OCI-LY1 (cell line): ENCODE measurements around the gene CATSPER1.

Experiments used
- H2AFZ ChIP-seq: fragments of 200-600 bp; sonication (generic), shearing (Covaris generic); 2 replicates; pipeline ENCODE4 v1.6.0; 2014; ENCODE audit warnings: antibody characterized with exemption, mild to moderate bottlenecking, low read length
- H3F3A ChIP-seq: fragments of 200-600 bp; sonication (generic), shearing (Covaris generic); 2 replicates; pipeline ENCODE4 v1.6.0; 2014; ENCODE audit warnings: mild to moderate bottlenecking, antibody characterized with exemption, low read length, moderate library complexity; ENCODE audit not compliant: insufficient read depth
- H3K27ac ChIP-seq: fragments of 200-600 bp; sonication (generic); 2 replicates; pipeline ENCODE4 v1.5.1; 2014; ENCODE audit warnings: low read length, mixed run types, mild to moderate bottlenecking, low read depth; ENCODE audit not compliant: poor library complexity, severe bottlenecking
- H3K27me3 ChIP-seq: fragments of 200-600 bp; sonication (generic); 2 replicates; pipeline ENCODE4 v1.6.0; 2014; ENCODE audit warnings: antibody characterized with exemption, mild to moderate bottlenecking, low read length, moderate library complexity; ENCODE audit not compliant: insufficient read depth
- H3K36me3 ChIP-seq: fragments of 200-600 bp; sonication (generic); 2 replicates; pipeline ENCODE4 v1.6.1; 2014; ENCODE audit warnings: mild to moderate bottlenecking, antibody characterized with exemption, low read length, moderate library complexity, mixed read lengths; ENCODE audit not compliant: insufficient read depth
- H3K4me1 ChIP-seq: fragments of 200-600 bp; sonication (generic); 2 replicates; pipeline ENCODE4 v1.5.1; 2014; ENCODE audit warnings: mild to moderate bottlenecking, low read length, moderate library complexity; ENCODE audit not compliant: insufficient read depth, severe bottlenecking
- H3K4me2 ChIP-seq: fragments of 200-600 bp; sonication (generic), shearing (Covaris generic); 2 replicates; pipeline ENCODE4 v1.6.1; 2014; ENCODE audit warnings: low read length
- H3K4me3 ChIP-seq: fragments of 200-600 bp; sonication (generic); 2 replicates; pipeline ENCODE4 v1.5.1; 2014; ENCODE audit warnings: low read length, low read depth, mild to moderate bottlenecking, mixed read lengths; ENCODE audit not compliant: poor library complexity, severe bottlenecking
- H3K79me2 ChIP-seq: fragments of 200-600 bp; shearing (Covaris generic); 2 replicates; pipeline ENCODE4 v1.6.1; 2016; ENCODE audit warnings: mixed run types, low read length, mixed read lengths; ENCODE audit not compliant: insufficient read depth
- H3K9ac ChIP-seq: fragments of 200-600 bp; sonication (generic), shearing (Covaris generic); 2 replicates; pipeline ENCODE4 v1.6.1; 2014; ENCODE audit warnings: mild to moderate bottlenecking, low read length, mixed read lengths
- H3K9me2 ChIP-seq: fragments of 200-600 bp; sonication (generic), shearing (Covaris generic); 2 replicates; pipeline ENCODE4 v1.6.1; 2014; ENCODE audit warnings: low read depth, mild to moderate bottlenecking, low read length, mixed read lengths
- H3K9me3 ChIP-seq: fragments of 200-600 bp; shearing (Covaris generic); 2 replicates; pipeline ENCODE4 v1.6.1; 2014; ENCODE audit warnings: low read length, mixed read lengths
- H4K20me1 ChIP-seq: fragments of 200-600 bp; sonication (generic), shearing (Covaris generic); 2 replicates; pipeline ENCODE4 v1.6.0; 2016; ENCODE audit warnings: mild to moderate bottlenecking, low read length; ENCODE audit not compliant: insufficient read depth
- EZH2 ChIP-seq: fragments of 200-600 bp; sonication (generic), shearing (Covaris generic); IDR thresholded peaks from 2 replicates; pipeline ENCODE4 v1.8.0; 2017; ENCODE audit warnings: borderline replicate concordance, mixed run types, mild to moderate bottlenecking, antibody characterized with exemption, low read length, moderate library complexity, mixed read lengths
- TF ChIP-seq, protein P1 (sequence below): fragments of 200-600 bp; sonication (generic), shearing (Covaris generic); IDR thresholded peaks from 2 replicates; pipeline ENCODE4 v1.5.1; 2017; ENCODE audit warnings: mild to moderate bottlenecking, antibody characterized with exemption, low read length, moderate library complexity, mixed read lengths

CATSPER1 gene

DNA sequence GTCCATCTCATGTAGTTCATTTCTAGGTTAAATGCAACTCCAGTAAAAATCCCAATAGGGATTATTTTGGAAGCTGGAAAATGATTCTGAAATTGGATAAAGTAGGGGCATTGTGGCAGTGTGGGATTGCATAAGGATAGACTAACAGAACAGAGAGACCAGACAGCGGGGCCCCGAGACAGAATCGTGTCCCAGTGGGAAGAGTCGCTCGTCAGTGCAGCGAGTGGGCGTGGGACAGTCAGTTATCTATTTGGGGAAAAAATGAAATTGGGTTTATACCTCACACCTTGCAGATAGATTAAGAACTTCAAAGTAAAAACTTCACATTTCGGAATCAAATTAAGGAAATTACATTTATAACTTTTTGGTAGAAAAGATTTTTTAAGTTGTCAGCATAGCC, 54.2 kb downstream of the CATSPER1 start:
- Histone ChIP-seq H3K27ac (no peak overlapping the region), H4K20me1 (no peaks in the 10 kb centered on the region), H3K9me3 (no peaks in the 10 kb centered on the region), H3K9me2 (no peaks in the 10 kb centered on the region), H3F3A (no peaks in the 10 kb centered on the region), H3K4me1 (no peaks in the 10 kb centered on the region), H3K4me3 (no peak overlapping the region), H3K4me2 (no peak overlapping the region), H3K36me3 (peaks cover 61% of the 10 kb centered on the region), H3K9ac (no peak overlapping the region), H2AFZ (no peak overlapping the region), H3K79me2 (no peaks in the 10 kb centered on the region), H3K27me3 (no peaks in the 10 kb centered on the region)
- no peak for TF ChIP-seq EZH2
- TF ChIP-seq, protein P1, sequence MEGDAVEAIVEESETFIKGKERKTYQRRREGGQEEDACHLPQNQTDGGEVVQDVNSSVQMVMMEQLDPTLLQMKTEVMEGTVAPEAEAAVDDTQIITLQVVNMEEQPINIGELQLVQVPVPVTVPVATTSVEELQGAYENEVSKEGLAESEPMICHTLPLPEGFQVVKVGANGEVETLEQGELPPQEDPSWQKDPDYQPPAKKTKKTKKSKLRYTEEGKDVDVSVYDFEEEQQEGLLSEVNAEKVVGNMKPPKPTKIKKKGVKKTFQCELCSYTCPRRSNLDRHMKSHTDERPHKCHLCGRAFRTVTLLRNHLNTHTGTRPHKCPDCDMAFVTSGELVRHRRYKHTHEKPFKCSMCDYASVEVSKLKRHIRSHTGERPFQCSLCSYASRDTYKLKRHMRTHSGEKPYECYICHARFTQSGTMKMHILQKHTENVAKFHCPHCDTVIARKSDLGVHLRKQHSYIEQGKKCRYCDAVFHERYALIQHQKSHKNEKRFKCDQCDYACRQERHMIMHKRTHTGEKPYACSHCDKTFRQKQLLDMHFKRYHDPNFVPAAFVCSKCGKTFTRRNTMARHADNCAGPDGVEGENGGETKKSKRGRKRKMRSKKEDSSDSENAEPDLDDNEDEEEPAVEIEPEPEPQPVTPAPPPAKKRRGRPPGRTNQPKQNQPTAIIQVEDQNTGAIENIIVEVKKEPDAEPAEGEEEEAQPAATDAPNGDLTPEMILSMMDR: no peak

DNA sequence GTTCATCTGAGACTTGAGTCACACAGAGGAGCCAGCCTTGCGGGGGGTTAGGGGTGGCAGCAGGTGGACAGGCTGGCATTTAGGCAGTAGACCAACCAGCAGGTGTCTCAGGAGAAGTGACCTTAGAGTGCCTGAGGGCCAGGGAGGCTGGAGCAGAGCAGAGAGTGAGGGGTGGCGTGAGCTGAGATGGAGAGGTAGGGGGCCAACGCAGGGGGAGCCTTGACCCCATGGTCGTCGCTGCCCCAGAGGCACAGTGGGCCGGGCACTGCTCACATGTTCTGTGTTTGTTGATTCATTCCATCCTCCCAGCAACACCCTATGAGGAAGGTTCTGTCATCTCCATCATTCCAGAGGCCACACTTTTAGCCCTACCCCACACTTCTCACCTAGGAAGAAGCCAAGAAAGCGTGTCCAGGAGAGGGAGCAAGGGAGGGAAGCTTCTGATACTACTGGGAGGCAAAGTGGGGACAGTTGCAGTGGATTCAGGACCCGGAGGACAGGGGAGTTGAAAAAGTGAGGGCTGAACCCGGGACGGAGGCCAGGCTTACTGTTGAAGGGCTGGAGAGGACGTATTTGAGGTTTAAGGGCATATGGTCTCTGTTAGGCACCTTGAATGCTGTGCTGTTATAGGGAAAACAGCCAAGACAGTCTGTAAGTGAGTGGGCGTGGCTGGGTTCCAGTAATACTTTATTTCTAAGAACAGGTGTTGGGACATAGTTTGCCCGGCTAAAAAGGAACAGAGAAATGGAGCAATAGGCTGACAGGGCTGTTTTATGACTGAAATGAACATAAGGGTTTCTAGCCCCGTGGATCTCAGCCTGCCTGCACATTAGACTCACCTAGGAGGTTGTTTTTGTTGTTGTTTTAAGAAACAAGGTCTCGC, 57.4 kb downstream of the CATSPER1 start:
- no peak for TF ChIP-seq EZH2
- TF ChIP-seq, protein P1: no peak
- Histone ChIP-seq H3K9me3 (no peaks in the 10 kb centered on the region), H3F3A (no peaks in the 10 kb centered on the region), H3K4me1 (peaks cover under 1% of the 10 kb centered on the region), H3K9me2 (no peaks in the 10 kb centered on the region), H3K27ac (no peak overlapping the region), H3K9ac (no peak overlapping the region), H3K36me3 (peaks cover 80% of the 10 kb centered on the region), H3K79me2 (no peaks in the 10 kb centered on the region), H4K20me1 (no peaks in the 10 kb centered on the region), H2AFZ (no peak overlapping the region), H3K27me3 (no peaks in the 10 kb centered on the region), H3K4me3 (no peak overlapping the region), H3K4me2 (no peak overlapping the region)

DNA sequence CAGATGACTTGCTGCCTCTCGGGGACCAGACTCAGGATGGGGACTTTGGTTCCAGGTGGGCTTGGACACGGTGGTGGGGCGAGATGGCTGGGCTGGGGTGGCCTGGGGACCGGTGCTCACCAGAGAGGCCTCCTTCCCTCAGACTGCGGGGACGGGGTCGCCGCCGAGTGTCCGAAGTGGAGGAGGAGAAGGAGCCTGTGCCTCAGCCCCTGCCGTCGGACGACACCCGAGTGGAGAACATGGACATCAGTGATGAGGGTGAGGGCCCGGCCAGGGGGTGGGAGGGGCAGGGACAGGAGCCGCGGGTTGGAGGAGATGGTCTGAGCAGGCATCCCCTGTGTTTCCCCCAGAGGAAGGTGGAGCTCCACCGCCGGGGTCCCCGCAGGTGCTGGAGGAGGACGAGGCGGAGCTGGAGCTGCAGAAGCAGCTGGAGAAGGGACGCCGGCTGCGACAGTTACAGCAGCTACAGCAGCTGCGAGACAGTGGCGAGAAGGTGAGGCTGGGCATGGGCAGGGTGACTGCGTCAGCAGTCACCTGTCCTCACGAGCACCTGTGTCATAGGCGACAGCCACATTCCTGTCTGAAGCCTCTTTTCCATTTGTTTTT, 58.8 kb downstream of the CATSPER1 start:
- H3K4me1 ChIP-seq: peaks cover 14% of the 10 kb centered on the region
- H3K79me2 ChIP-seq: peaks cover 9% of the 10 kb centered on the region
- no peaks in the 10 kb centered on the region for H3K9me3 ChIP-seq
- H3K4me3 ChIP-seq: no peak overlapping the region
- TF ChIP-seq EZH2: no peak
- TF ChIP-seq, protein P1: no peak
- no peak overlapping the region for H3K4me2 ChIP-seq
- H3K36me3 ChIP-seq: peaks cover 68% of the 10 kb centered on the region
- H3K27ac ChIP-seq: no peak overlapping the region
- H3K9me2 ChIP-seq: no peaks in the 10 kb centered on the region
- no peaks in the 10 kb centered on the region for H3K27me3 ChIP-seq
- no peak overlapping the region for H3K9ac ChIP-seq
- no peaks in the 10 kb centered on the region for H4K20me1 ChIP-seq
- no peak overlapping the region for H2AFZ ChIP-seq
- no peaks in the 10 kb centered on the region for H3F3A ChIP-seq
